ENCODE measurements around the gene PTPRD.

PTPRD gene

GRCh38 chr9:8514760-8515159 lies 2098.0 kb downstream of the PTPRD start:
- no peak overlapping the region for H3K4me3 ChIP-seq (replicated peaks; ENCODE audit: low read depth, low read length)
- no peak for DNase-seq (ENCODE audit: extremely low read depth, low read depth)
- TF ChIP-seq CTCF (IDR thresholded peaks at IDR 0.05; ENCODE audit: low read depth, low read length, missing control alignments) = no peak

DNA sequence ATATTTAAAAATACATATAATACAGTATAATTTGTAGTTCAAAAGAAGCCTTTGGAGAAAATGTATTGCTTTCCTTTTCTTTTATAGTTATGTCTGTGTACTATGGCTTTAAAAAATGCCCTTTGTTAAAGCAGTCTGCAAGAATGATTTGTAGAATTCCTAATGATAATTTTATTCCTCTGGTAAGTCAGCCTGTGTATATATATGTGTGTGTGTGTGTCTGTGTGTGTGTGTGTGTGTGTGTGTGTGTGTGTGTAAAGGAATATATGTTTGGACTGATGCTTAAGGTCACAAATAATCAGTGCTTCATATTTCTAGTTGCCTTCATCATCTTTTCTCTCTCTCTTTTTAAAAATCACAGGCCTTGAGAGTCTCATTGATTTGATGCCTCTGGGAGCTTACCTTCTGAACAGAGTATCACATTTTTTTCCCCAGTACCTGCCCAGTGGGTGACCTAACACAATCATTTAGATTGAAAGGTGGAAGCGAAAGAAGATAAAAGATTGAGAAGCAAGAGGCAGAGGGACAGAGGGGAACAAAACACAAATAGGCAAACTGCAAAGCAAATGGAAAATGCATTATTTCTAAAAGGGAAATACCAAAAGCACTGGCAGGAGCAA lies 2104.0 kb downstream of the PTPRD start:
- H3K4me3 ChIP-seq (replicated peaks; ENCODE audit: low read depth, low read length) = no peak overlapping the region
- no peak for DNase-seq (ENCODE audit: extremely low read depth, low read depth)
- no peak for TF ChIP-seq CTCF (IDR thresholded peaks at IDR 0.05; ENCODE audit: low read depth, low read length, missing control alignments)

- H3K4me3 ChIP-seq (replicated peaks; ENCODE audit: low read depth, low read length) = no peak overlapping the region
- no peak for DNase-seq (ENCODE audit: extremely low read depth, low read depth)
- TF ChIP-seq CTCF (IDR thresholded peaks at IDR 0.05; ENCODE audit: low read depth, low read length, missing control alignments) = no peak
Measured at GRCh38 chr9:8494571-8494970, 2118.2 kb downstream of the PTPRD start.

DNA sequence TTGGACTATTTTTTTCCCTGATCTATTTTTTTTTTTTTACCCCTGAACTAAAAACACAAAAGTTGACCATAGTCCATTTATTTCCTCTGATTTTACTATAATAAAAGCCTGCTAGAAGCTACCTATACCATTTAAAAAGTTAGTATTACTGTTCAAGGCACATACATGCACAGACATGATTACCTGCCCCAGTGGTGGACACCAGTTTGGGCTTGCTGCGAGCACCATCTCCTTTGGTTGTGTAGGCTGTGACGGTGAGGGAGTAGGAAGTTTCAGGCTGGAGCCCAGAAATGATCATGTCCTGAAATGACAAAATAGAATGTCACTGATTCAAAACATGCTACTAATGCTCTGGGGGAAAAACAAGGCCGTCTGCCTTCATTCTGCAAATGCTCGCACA lies 2120.1 kb downstream of the PTPRD start:
- no peak for TF ChIP-seq CTCF (IDR thresholded peaks at IDR 0.05; ENCODE audit: low read depth, low read length, missing control alignments)
- H3K4me3 ChIP-seq (replicated peaks; ENCODE audit: low read depth, low read length) = no peak overlapping the region
- no peak for DNase-seq (ENCODE audit: extremely low read depth, low read depth)

- H3K4me3 ChIP-seq (replicated peaks; ENCODE audit: low read depth, low read length) = no peak overlapping the region
- TF ChIP-seq CTCF (IDR thresholded peaks at IDR 0.05; ENCODE audit: low read depth, low read length, missing control alignments) = no peak
- no peak for DNase-seq (ENCODE audit: extremely low read depth, low read depth)
Measured at GRCh38 chr9:8492024-8492423, 2120.8 kb downstream of the PTPRD start.

DNA sequence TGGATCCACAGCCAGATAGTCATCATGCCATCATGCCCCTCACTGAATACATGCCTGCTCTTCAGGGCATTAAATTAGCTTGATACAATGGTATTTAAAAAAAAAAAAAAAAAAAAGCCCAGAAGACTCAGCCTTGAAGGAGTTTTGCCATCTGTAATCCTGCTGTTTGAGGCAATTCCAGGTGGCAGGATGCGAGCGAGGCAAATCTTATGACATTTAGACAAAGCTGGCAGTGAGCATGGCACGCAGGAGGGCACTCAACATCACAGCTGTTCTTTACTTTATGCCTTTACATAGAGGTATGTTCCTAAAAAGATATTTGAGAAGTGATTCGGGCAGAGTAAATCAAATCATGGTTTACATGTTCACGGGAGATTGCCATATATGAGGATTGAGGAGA lies 2121.2 kb downstream of the PTPRD start:
- no peak for DNase-seq (ENCODE audit: extremely low read depth, low read depth)
- H3K4me3 ChIP-seq (replicated peaks; ENCODE audit: low read depth, low read length) = no peak overlapping the region
- no peak for TF ChIP-seq CTCF (IDR thresholded peaks at IDR 0.05; ENCODE audit: low read depth, low read length, missing control alignments)

DNA sequence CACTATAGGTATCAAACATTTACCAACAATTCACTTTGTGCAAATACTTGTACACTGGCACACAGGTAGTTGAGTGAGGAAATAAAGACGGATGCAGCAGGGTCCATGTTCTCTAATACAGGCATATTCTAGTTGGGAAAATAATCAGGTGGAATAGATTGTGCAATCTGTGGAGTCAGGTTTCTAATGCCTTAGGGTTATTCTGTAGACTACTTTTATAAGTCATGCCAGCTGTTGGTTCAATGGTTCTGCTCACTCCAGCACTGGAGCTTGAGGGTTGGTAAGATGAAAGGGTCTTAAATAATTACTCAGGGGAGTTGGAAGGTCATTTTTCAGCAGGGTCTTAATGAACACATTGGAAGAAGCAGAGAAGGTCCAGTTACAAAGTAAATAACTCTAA lies 2123.0 kb downstream of the PTPRD start:
- no peak for DNase-seq (ENCODE audit: extremely low read depth, low read depth)
- no peak for TF ChIP-seq CTCF (IDR thresholded peaks at IDR 0.05; ENCODE audit: low read depth, low read length, missing control alignments)
- H3K4me3 ChIP-seq (replicated peaks; ENCODE audit: low read depth, low read length) = no peak overlapping the region
